Uterus (tissue), 4 donors: ENCODE results near the gene CORO1C. TPM values are rescaled to one million over a fixed set of nuclear protein-coding genes. Genes with fewer than 3 reads are reported as not detected.

Source experiments
- DNase-seq, 2 donors: peaks; one replicate each; pipeline ENCODE4 v3.0.0-alpha.2; 2019 to 2020
- H3K27ac ChIP-seq, 2 donors: fragments of 200-600 bp; sonication (generic); 1 replicate in 1 of 2; 2 replicates in 1 of 2; pipeline ENCODE4 v1.5.1; 2016 to 2018
- H3K27me3 ChIP-seq, 2 donors: fragments of 200-600 bp; sonication (generic); one replicate each; pipeline ENCODE4 v1.5.1; 2018 to 2019; ENCODE audit warnings: control low read depth in 1 of 2
- H3K36me3 ChIP-seq, 2 donors: fragments of 200-600 bp; sonication (generic); one replicate each; pipeline ENCODE4 v1.5.1; 2019; ENCODE audit warnings: control low read depth in 1 of 2
- H3K4me1 ChIP-seq, 2 donors: fragments of 200-600 bp; sonication (generic); one replicate each; pipeline ENCODE4 v1.5.1; 2018 to 2019; ENCODE audit warnings: control low read depth in 1 of 2
- H3K4me3 ChIP-seq, 2 donors: fragments of 200-600 bp; sonication (generic); 1 replicate in 1 of 2; 2 replicates in 1 of 2; pipeline ENCODE4 v1.5.1; 2018 to 2019; ENCODE audit warnings: mild to moderate bottlenecking in 1 of 2
- H3K9me3 ChIP-seq, 2 donors: fragments of 200-600 bp; sonication (generic); one replicate each; pipeline ENCODE4 v1.5.1; 2019; ENCODE audit warnings: control low read depth in 1 of 2
- POLR2A ChIP-seq, 2 donors: fragments of 450-650 bp; IDR thresholded peaks; one replicate each; pipeline ENCODE4 v1.6.1; 2016; ENCODE audit warnings: antibody characterized with exemption in 2 of 2, mild to moderate bottlenecking in 1 of 2, moderate library complexity in 1 of 2
- intact Hi-C: fragments of 100-400 bp; cut with DNase I; formaldehyde crosslinking; loops from one replicate; pipeline ENCODE4 v1.15.1; 2023; ENCODE audit warnings: low total_unique reads
- total RNA-seq, 4 donors: library from RNA; depleted of rRNA in 3 of 4; stranded (reverse); fragments of >200 nt in 3 of 4; gene quantifications; one replicate each; pipeline versions ENCODE4 v1.1.0 to v1.2.4, GENCODE V29; 2014 to 2023
- TF ChIP-seq, protein P1 (sequence below), 4 experiments: fragments of 200-600 bp in 2 of 4; fragments of 450-650 bp in 2 of 4; sonication (generic) in 2 of 4; IDR thresholded peaks; one replicate each; pipeline ENCODE4 v1.5.1; 2016 to 2019; ENCODE audit warnings: antibody characterized with exemption in 4 of 4, mild to moderate bottlenecking in 2 of 4, moderate library complexity in 1 of 4
- donor health status: DM: yes; HTN: yes; CAD: no.

Gene CORO1C
- total RNA-seq, 4 donors from 2014 or later, result 129 to 357 (median 235) TPM

DNA sequence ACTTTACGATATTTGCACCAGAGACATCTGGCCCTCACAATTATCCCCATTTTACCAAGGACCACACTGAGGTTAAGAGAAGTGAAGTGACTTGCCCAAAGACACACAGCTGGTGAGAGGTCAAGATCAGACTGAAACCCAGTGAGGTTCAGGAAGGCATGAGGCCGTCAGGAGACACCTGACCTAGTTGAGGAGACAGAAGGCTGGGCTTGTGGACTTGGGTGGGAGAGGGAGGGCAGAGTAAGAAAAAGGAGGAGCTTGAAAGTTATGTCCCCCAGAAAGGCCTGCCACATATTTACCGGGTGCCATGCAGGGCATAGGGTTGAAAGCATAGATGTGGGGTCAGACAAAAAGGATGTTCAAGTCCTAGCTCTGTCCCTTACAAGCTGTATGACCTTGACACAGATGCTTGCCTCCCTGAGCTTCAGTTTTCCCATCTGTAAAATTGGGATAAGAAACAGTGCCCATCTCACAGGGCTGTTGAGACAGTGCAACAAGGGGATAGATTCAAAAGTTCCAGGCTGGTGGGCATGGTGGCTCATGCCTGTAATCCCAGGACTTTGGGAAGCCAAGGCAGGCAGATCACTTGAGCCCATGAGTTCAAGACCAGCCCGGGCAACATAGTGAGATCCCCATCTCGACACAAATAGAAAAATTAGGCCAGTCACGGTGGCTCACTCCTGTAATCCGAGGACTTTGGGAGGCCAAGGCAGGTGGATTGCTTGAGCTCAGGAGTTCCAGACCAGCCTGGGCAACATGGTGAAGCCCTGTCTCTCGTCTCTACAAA lies 104.0 kb downstream of the CORO1C start:
- peaks cover 12% of the 10 kb centered on the region in 2 donors for H3K4me1 ChIP-seq
- H3K4me3 ChIP-seq, result no peak overlapping the region
- no peak for TF ChIP-seq POLR2A (IDR thresholded peaks at IDR 0.05)
- TF ChIP-seq, protein P1, sequence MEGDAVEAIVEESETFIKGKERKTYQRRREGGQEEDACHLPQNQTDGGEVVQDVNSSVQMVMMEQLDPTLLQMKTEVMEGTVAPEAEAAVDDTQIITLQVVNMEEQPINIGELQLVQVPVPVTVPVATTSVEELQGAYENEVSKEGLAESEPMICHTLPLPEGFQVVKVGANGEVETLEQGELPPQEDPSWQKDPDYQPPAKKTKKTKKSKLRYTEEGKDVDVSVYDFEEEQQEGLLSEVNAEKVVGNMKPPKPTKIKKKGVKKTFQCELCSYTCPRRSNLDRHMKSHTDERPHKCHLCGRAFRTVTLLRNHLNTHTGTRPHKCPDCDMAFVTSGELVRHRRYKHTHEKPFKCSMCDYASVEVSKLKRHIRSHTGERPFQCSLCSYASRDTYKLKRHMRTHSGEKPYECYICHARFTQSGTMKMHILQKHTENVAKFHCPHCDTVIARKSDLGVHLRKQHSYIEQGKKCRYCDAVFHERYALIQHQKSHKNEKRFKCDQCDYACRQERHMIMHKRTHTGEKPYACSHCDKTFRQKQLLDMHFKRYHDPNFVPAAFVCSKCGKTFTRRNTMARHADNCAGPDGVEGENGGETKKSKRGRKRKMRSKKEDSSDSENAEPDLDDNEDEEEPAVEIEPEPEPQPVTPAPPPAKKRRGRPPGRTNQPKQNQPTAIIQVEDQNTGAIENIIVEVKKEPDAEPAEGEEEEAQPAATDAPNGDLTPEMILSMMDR (IDR thresholded peaks at IDR 0.05), result no peak
- intact Hi-C loops, result no loop called here
- DNase-seq, result no peak
- no peaks in the 10 kb centered on the region for H3K36me3 ChIP-seq
- H3K9me3 ChIP-seq, result no peaks in the 10 kb centered on the region
- no peaks in the 10 kb centered on the region for H3K27me3 ChIP-seq
- H3K27ac ChIP-seq, result no peak overlapping the region

DNA sequence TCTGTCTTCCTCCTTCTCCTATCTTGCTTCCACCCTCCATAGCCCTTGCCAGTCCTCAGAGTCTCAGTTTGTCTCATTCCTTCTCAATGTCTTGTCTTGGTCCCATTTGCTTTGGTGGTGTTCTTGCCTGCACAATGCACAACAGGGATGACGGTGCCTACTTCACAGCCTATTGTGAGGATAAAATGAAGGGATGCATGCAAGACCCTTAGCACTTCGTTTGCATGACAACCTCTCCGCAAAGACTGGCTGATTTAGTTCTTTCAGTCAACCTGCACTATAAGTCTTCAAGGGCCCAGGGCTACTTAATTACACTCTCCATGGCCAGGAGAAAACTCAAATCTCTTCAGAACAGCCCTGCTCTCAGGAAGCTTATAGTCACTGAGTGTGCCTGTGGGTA lies 106.1 kb downstream of the CORO1C start:
- Histone ChIP-seq H3K27me3 (no peaks in the 10 kb centered on the region), H3K36me3 (no peaks in the 10 kb centered on the region), H3K4me1 (peaks cover 6 to 12% of the 10 kb centered on the region in 2 donors), H3K27ac (no peak overlapping the region), H3K9me3 (no peaks in the 10 kb centered on the region), H3K4me3 (no peak overlapping the region)
- no peak for DNase-seq
- intact Hi-C loops, result no loop called here
- TF ChIP-seq, protein P1 (IDR thresholded peaks at IDR 0.05), result no peak
- TF ChIP-seq POLR2A (IDR thresholded peaks at IDR 0.05), result no peak

DNA sequence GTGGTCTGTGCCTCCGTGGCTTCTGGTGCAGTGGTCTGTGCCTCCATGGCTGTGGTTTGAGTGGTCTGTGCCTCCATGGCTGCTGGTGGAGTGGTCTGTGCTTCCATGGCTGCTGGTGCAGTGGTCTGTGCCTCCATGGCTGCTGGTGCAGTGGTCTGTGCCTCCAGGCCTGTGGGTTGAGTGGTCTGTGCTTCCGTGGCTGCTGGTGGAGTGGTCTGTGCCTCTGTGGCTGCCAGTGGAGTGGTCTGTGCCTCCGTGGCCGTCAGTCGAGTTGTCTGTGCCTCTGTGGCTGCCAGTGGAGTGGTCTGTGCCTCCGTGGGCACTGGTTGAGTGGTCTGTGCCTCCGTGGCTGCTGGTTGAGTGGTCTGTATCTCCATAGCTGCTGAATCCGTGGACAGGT lies 107.7 kb downstream of the CORO1C start:
- no peak for DNase-seq
- H3K27me3 ChIP-seq, result no peaks in the 10 kb centered on the region
- peaks cover 0 to under 1% of the 10 kb centered on the region in 2 donors for H3K4me1 ChIP-seq
- no peak overlapping the region for H3K27ac ChIP-seq
- intact Hi-C loops, result no loop called here
- no peak for TF ChIP-seq POLR2A (IDR thresholded peaks at IDR 0.05)
- TF ChIP-seq, protein P1 (IDR thresholded peaks at IDR 0.05), result no peak
- H3K36me3 ChIP-seq, result no peaks in the 10 kb centered on the region
- H3K4me3 ChIP-seq, result no peak overlapping the region
- H3K9me3 ChIP-seq, result no peaks in the 10 kb centered on the region

DNA sequence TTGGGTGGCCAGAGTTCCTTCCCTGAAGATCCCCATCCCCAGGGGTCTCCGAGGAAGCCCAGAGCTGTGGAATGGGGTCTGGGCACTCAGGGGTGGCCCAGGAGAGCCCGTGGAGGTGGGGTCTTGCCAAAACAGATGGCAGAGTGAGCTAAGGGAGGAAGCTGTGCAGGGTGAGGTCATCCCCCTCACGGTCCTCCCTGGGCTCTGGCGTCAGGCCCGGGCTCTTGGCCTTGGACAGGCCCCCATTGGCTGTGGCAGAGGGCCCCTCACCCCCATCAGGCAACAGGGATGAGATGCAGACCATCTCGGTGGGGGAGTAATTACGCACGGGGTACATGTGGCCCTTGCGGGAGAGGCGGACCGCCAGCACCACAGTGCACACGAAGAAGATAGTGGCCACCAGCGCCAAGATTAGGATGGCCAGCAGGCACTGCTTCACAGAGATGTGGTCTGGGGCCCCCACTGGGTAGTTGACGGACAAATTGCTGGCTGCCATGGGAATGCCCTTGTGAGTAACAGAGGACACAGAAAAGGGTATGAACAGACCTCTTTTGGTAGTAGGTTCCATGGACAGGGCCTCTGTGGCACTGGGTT lies 108.3 kb downstream of the CORO1C start:
- Histone ChIP-seq H3K27me3 (no peaks in the 10 kb centered on the region), H3K4me1 (no peaks in the 10 kb centered on the region), H3K27ac (no peak overlapping the region), H3K36me3 (no peaks in the 10 kb centered on the region), H3K4me3 (no peak overlapping the region), H3K9me3 (no peaks in the 10 kb centered on the region)
- intact Hi-C loops, result no loop called here
- DNase-seq, result no peak
- TF ChIP-seq, protein P1 (IDR thresholded peaks at IDR 0.05), result no peak
- TF ChIP-seq POLR2A (IDR thresholded peaks at IDR 0.05), result no peak

DNA sequence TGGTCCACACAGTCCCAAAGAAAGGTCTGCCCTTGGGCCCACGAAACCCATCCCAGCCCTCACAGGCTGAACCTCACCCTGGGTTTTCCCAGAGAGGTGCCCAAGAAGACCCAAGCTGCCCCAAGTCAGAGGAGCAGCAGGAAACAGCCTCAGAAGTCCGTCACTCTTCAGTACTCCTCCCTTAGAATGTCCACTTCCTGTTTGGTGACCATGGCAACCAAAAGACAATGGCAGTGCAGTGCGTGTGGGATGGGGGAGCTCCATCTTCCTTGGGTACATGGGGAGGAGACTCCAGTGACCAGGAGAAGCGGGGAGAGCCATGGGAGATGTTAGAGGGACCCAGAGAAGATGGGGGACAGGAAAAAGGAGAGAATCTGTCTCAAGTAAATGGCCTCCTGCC lies 108.9 kb downstream of the CORO1C start:
- Histone ChIP-seq H3K27ac (no peak overlapping the region), H3K27me3 (no peaks in the 10 kb centered on the region), H3K36me3 (no peaks in the 10 kb centered on the region), H3K4me3 (no peak overlapping the region), H3K4me1 (no peaks in the 10 kb centered on the region), H3K9me3 (no peaks in the 10 kb centered on the region)
- intact Hi-C loops, result no loop called here
- DNase-seq, result no peak
- TF ChIP-seq, protein P1 (IDR thresholded peaks at IDR 0.05), result no peak
- TF ChIP-seq POLR2A (IDR thresholded peaks at IDR 0.05), result no peak
